ENCODE measurements around the gene KITLG.
A peak's percentile ranks its signal among the peaks of the same experiment; 100 is the strongest.
"Not testable (repeated sequence)": the region's sequence is repeated elsewhere in the genome, so short reads cannot be mapped to it uniquely, and the experiment has no call there.

Gene KITLG, protein sequence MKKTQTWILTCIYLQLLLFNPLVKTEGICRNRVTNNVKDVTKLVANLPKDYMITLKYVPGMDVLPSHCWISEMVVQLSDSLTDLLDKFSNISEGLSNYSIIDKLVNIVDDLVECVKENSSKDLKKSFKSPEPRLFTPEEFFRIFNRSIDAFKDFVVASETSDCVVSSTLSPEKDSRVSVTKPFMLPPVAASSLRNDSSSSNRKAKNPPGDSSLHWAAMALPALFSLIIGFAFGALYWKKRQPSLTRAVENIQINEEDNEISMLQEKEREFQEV

DNA sequence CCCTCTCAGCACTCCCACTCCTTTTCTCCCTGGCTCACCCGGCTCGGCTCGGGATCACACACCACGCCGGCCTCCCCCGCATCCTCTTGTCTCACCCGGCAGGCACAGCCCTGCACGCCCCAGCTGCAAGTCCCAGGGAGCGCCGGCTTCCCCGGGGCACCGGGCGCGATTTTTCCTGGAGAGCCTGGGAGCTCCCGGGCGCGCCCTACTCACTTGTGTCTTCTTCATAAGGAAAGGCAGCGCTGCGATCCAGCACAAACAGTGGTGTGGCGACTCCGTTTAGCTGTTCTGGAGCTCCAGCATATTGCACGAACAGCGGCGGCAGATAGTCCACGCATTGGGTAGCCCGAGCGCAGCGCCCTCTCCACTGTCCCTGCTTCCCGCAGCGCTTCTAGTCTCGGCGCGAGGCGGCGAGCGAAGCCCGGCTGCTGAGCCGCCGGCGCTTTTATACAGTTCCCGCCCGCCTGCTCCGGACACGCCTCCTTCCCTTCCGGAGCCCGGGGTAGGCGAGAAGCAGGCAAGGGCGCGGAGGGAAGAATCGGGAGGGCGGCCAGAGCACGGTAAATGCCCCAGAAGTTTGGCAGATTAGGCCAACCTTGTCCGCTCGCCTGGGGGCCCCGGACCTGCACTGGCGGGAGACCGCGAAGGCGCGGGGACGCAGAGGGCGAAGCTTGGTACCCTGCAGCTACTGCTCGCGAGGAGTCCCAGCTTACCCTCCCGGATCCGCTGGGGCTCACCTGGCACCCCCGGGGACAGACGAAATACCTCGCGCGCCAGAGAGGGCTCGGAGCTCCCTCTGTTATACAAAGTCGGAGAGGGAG is at the start of gene KITLG:
Gene KITLG, minus strand, starts transcription at position 421 of the 821 bp plus-strand sequence. Its CDS starts 193 bp downstream, at position 228.
- peak; percentile 62 to 76 for DNase-seq

DNA sequence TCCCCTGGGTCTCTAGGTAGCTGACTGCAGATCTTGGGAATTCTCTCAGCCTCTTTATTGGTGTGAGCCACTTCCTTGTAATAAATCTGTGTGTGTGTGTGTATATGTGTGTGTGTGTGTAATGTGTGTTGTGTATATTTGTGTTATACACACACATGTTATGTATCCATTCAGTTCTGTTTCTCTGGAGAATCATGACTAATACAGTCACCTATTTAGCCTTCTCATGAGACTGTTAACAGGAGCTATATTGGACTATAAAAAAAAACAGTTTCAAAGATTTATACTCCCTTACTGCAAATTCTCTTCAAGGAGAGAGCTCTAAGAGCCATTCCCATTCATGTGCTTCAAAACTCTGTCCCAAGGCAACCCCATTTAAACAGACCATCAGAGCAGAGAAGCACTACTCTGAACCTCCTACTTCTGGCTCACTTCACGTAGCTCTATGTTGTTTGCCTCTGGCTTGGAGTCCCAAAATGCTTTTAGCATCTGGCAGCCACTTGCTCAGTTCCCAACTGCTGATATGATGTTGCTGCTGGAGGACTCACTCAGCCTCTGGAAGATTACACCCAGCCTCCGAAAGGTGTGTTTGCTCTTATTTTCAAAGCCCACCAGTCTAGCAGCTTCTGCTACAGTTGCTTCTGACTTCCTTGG is 48.7 kb upstream of the KITLG start:
- no peak for DNase-seq

DNA sequence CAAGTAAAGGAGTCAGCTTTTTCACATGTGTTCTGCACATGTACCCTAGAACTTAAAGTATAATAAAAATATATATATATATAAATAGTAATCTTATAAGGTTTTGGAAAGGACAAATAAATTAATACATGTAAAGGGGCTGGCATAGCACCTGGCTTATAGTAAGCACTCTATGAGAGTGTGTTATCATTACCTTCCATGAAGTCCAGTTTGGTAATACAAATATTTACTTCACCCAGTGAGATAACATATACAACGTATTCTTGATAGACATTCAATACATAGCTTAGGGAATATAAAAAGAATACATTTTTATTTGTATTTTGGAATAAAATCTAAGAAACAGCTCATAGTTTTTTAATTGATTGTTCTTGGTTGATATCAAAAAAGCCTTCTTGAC is 47.8 kb upstream of the KITLG start:
- DNase-seq = not testable (repeated sequence)

DNA sequence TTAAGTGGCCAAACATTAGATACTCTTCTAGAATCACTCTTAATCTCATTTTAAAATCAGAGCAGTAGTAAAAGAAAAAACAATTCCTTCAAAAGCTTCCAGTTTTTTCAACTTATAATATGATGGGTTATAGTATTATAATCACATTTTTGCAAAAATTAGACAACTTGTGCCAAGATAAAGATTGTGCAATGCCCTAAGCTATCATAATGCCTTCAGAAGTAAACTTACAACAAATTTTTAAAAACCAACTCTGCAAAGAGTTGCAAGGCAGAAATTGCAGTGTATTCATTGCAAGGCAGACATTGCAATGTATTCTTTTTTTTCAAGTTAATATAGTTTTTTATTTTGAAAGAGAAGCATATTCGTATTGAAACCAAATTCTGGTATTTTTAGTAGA is 47.2 kb upstream of the KITLG start:
- no peak for DNase-seq

DNA sequence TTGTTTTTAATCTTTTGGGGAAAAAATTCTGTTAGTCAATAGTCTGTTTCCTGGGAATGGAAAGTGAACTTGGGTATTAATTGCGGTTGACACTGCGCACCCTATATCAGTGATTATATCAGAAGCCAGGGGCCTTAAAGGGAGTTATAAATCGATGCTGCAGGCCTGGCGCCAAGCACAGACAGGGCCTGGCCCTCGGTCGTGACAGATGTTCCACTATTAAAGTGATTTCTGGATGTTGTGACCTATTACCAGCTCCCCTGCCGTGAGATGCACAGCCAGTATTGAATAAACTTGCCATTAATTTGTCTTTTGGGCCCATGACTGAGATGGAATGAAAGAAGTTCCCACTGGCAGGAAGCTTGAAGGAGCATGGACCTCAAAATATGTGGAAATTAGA is 45.1 kb upstream of the KITLG start:
- no peak for DNase-seq

DNA sequence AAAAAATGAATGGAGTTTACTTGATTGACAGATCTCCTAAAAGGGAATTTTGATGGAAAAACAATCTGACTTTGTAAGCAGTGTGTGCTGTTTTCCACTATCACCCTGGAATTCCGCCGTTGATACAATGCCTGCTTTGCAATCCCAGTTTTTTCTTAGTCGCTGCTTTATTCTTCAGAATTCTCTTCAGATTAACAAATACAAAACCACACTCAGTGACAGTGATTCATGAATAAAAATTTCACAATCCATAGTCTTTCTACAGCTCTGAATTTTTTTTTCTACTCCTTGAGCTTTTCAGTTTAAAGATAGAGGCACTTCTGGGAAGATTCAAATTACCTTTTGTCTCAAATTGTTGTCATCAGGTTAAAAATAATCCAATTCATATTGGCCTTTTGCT is 44.6 kb upstream of the KITLG start:
- DNase-seq = no peak

DNA sequence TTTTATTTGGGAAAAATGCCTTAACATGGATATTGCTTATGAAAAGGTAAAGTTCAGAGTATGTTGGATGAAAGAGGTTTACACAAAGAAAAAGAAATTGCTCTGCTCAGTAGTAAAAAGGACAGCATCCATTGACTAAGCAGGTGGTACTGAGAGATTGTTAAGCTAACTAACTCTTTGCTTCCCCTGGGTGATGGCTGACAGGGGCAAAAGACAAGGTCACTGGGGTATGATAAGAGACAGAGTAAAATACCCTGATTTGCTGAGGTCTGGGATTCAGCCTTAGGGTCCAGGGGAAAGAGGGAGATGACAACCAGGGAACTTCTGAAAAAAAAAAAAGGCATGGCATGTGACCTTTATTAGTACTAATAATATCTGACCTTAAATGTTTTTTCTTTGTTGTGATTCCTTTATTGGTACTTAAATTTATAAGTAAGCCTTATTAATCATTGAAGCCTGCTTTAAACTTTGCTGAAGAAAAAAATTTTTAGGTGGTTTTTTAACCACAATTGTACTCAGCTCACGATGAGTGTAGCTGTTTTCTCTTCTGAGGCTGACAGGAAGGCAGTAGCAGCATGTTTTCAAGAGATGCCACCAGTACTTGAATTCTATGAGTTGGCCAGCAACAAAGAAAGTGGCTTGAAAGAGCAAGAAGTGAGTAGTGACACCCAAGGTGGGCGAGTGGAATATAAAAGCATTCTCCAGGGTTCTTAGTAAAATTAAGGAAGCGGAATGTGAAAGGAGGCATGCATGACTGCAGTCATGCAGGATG is 43.7 kb upstream of the KITLG start:
- DNase-seq = no peak

DNA sequence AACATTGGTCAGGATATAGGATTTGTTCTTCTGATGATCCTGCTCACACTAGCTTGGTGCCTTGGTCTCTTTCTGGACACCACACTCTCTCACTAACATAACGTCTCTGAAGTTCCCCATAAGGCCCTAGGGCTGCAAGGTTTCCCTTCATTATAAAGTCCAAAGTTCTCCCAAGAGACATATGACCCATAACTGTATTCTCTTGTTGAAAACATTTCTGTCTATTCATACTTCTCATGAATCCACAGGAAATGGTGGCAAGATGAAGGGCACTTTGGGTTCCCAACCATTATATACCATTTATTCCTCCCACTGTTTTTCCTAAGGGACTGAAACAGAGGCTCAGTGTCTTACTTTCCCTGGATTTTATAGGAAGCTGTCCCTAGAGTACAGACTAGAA is 37.1 kb upstream of the KITLG start:
- DNase-seq = no peak

DNA sequence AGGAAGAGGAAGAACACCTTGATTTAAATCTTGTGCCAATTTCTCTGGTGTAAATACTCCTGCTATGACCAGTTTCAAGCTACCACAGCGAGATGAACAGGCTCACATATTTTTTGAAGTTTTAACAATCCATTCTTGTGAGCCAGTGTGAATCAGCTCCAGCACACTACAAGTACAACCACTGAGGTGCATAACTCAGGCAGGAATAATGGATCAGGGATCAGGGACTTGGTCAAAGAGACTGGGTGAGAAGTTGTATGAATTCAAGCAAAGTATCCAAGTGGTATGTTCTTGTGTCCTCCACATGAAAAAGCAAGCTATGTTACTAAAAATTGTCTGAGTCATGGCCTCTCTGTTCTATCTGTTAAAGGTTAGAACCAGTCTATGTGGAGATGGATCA is 35.2 kb upstream of the KITLG start:
- no peak for DNase-seq

DNA sequence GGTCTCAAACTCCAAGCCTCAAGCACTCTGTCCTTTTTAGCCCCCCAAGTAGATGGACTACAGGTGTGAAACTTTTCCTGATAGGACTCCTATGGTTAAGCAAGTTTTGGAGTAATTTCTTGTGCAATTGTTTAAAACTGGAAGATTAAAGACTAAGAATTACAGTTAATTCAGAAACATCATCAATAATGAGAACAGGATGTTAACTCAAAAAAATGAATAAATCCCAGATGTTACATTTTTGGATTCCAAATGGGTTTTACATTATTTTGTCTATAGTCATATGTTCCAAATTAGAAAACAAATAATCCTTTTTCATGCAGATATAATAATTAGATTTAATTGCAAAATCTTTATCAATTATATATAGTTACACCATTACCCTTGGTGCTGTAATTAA is 24.4 kb upstream of the KITLG start:
- DNase-seq = no peak

DNA sequence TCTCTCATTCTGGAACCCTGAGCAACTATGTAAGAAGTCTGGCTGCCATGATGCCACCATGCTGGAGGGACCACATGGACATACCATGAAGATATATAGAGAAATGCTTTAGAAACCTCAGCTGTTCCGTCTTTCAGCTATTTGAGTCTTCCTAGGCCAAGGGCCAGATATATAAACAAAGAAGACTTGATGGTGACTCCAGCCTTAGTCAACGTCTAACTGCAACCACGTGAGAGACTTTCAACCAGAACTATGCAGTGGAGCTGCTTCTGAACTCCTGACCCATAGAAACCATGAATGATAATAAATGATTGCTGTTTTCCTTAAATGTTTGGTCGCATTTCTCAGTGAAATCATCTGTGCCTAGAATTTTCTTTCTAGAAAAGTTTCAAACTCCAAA is 20.0 kb upstream of the KITLG start:
- DNase-seq = no peak

DNA sequence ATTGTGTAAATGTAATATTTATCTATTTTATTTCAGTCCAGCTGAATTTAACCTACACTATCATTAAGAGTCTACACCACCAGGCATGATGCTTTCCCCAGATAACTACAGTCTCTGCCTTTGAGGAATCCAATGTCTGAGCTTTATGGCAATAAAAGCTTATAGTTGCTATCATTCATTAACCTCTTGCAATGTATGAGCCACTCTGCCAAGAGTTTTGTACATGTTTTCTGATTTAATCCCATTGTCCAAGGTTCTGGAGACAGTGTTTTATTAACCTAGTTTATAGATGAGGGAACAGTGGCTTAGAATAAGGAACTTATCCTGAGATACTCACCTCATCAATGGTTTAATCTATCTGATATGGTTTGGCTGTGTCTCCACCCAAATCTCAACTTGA is 17.1 kb upstream of the KITLG start:
- no peak for DNase-seq

DNA sequence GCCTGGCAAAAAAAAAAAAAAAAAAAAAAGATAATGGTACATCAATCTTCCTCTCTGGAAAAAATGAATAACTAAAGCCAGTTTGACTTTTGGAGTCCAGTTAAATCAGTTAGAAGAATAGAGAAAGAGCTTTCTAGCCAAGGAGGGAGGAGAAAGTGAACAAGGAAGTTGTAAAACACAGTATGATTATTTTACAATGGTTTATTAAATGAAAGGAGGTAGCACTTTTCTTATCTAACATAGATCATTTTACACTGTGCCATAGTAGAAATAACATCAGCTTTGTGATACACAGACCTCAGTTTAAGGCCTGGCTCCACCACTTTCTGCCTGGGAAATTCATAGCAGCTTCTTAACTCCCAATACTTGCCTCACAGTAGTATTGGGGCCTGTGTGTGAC is 15.4 kb upstream of the KITLG start:
- DNase-seq = no peak

DNA sequence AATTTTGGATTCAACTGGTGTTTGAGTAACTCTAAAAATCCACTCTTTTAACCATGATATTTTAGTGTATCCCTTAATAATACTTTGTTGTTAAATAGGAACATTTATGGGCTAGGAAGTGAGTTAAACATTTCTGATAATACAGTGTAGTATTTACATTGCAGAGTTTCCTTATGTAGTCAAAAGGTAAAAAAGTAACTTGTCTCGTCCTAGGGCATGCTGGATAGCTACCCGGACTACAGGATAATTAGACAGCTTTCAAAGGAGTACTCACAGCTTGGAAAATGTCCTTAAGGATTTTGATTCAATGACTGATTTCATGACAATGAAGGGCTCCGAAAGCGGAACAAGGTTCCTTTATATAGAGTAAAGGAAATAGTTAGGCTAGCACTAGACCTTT is 14.5 kb upstream of the KITLG start:
- no peak for DNase-seq

DNA sequence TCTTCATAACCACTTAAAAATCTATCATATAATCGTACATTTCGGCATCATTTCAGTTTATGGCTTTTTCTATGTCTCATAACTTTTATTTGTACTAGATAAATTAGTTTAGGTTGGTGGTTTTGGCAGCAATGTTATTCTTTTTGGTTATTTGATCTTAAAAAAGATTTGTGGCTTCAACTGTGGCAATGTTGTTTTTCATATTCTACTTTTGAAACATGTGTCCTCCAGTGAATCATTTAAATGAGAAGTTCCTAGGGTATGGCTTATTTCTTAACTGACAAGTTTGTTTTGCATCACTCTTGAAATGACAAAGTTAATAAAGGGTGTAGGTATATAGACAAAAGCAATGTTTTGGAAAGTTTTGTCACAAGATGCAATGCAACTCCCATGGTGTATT is 11.1 kb upstream of the KITLG start:
- DNase-seq = no peak

DNA sequence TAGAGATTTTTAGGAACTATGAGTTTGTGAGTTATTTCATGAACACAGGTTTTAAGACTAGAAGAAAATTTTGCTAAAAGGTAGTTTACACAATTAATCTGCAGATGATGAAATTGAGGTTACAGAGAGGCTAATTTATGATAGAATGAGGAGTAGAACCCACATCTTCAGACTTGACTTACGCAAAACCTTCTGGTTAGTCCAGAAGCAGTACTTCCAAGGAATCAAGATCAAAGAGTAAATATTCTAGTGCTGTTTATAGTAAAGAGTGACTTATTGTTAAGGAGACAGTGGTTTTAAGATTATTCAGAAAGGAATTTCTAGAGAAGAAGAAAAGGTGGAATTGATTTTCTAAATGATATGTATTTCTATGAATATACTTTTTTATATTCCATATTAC is 10.6 kb upstream of the KITLG start:
- no peak for DNase-seq

DNA sequence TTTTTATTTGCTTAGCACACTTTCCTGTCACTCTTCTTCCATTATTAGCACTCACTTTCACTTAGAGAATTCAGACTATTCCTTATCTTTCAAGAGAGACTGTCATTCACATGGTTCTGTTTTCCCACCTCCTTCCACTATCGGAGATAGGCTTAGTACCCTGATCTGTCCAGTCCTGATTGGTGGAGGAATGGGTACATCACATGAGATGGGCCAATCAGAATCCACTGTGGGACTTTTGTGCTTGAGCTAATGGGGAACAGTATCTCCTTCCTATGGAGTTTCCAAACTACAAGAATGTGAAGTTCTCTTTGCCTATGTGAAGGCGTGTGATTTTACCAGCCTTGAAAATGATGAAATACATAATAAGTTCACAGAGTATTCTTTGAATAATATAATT is 4.8 kb upstream of the KITLG start:
- no peak for DNase-seq

DNA sequence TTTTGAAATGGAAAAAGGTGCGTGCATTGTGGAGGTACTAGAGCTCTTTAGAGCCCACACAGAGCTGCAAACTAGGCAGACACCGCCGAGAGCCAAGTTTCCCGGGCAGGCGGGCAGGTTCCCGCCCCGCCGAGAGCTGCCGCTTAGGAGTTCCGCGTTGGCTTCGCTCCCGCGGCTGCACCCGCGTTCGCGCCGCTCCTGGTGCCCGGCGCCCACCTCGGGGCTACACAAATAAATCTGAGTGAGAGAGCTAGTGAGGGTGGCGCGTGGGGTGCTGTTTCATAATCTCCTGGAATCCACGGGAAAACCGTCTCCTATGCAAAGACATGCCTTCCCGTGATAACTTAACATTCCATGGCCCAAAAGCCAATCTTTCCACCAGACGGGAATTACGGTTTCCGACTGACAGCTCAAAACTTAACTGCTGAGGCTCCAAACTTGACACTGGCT is 645 bp downstream of the KITLG start:
- DNase-seq = peak in 1 of 2 experiments; percentile 53

DNA sequence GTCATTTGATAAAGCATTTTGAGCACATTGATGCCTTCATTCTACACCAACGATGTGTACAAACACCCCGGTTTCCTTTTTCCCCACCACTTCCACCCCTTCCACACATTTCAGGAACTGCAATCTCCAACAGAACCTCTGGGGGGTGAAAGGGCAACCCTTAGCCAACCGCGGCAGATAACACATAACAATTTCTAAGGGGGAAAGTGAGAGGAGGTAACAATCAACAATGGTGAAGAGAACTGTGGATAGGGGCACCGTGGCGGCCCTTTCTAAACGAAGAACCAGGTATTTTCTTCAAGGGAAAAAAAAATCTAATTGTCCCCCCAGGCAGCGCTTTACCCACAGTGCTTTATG is 1.1 kb downstream of the KITLG start:
- DNase-seq = peak in 1 of 2 experiments; percentile 22

DNA sequence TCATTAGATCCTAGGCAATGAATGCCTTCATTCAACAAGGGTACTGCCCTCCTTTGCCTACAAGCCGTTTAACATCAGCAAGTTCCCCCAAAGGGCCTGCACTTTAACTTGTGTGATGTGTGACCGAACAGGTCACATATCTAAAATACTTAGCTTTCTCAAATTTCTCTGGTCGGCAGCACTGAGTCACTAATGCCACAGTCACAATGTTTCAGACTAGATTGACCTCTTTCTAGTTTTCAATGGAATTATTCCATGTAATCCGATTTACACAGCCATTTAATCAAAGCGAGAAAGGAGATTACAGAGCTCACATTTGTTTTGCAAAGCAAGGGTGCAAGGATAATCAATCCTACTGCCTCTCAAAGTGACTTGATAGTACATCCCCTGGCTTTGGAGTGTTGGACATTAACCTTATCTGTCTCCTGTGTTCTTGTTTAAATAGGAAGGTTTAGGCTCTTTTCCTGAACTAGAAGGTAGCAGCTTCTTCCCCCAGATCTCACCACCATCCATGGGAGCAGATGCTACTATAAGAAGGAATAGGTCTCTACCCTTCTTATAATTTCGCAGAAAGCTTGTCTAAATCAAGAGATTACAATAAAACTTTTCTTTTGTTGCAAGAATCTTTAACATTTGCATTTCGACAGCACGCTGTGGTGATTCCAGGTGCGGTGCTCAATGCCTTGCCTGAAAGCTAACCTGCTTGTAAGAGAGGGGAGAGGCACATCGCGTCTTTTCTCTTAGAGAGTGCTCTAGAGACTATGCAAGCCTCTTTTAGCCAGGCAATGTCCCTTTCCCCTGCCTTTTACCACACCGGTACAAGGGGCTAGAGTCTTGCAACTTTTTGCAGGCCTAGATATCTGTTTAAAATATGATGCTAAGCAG is 1.8 kb downstream of the KITLG start:
- no peak for DNase-seq

DNA sequence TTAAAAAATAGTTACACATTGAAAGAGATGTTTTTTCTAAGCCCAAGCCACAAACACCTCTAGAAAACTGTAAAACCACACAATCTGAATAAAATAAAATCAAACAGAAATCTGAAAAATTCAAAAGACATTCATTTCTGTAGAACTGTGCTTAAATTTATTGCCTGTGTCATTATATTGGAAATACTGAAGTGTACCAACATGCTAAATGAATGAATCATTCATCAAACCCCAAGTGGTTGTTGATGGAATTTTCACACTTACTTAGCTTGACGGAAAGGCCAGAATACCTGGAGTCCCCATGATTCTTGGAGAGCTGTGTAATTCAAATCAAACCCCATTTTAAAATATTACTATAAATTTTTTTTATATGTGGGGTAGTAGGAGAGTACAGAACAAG is 2.7 kb downstream of the KITLG start:
- DNase-seq = no peak

DNA sequence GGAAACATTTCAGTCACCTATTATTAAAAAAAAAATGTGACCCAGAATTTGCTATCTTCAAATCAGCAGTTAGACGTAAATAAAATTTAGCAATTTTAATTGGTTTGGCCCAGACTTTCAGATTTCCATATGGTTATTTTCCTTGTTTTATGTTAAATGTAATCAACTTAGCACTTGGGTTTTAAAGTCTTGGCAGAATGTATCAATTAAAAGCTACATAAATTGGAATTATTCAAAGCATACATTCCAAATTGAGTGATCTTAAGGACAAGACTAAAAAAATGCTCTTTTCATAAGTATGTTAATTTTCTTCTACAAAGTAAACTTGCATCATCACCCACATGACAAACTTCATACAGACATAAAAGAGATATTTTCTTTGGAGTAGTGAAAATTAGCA is 3.4 kb downstream of the KITLG start:
- DNase-seq = no peak
